ENCODE results near the gene AHSA1.
"Not testable (repeated sequence)": the region's sequence is repeated elsewhere in the genome, so short reads cannot be mapped to it uniquely, and the experiment has no call there.

Gene AHSA1
- total RNA-seq, result 70.9 to 166 (median 88.9) reads per million in 4 experiments

DNA sequence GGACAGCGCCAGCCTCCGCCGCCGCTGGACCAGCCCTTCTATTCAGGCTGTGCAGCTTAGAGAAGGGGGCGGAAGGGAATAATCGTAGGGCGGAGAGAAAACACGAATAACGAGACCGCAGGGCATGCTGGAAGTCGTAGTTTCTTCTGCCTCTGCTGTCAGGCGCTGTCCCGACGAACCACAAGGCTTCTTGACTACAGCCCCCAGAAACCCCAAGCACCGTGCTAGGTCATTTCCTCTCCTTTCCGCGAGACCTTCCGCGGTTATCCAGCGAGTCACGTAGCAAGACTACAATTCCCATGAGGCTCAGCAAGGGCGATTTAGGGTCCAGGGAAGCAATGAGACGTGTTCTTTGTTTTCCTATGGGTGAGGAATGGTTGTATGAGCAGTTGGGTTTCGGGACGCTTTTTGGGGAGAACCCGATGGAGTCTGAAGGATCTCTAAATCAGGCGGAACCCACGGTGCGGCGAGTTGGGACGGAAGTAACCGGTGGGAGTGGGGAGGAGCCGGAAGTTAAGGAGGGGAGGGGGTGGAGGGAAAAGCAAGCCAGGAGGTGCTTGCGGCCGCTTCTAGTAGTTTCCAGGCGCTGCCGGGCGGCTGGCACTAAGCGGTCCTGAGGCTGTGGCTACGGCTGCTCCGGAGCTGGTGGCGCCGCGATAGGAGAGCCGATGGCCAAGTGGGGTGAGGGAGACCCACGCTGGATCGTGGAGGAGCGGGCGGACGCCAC is at the start of gene AHSA1, which contains the start of gene VIPAS39:
AHSA1 (plus strand) TSS at position 572 of the 727 bp plus-strand sequence; CDS start at position 669, 97 bp downstream.
VIPAS39 (minus strand) TSS at position 80 of the 727 bp plus-strand sequence. CDS start 3,499 bp downstream, outside the sequence.
- peak; percentile 90 for DNase-seq

DNA sequence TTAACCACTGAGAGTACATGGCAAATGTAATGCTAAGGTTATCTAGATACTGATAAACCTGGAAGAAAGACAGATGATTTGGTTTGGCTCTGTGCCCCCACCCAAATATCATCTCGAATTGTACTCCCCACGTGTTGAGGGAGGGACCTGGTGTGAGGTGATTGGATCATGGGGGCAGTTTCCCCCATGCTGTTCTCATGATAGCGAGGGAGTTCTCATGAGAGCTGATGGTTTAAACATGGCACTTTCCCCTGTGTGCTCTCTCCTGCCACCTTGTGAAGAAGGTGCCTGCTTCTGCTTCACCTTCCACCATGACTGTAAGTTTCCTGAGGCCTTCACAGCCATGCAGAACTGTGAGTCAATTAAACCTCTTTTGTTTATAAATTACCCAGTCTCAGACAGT is 48.8 kb upstream of the AHSA1 start:
- DNase-seq, result no peak

DNA sequence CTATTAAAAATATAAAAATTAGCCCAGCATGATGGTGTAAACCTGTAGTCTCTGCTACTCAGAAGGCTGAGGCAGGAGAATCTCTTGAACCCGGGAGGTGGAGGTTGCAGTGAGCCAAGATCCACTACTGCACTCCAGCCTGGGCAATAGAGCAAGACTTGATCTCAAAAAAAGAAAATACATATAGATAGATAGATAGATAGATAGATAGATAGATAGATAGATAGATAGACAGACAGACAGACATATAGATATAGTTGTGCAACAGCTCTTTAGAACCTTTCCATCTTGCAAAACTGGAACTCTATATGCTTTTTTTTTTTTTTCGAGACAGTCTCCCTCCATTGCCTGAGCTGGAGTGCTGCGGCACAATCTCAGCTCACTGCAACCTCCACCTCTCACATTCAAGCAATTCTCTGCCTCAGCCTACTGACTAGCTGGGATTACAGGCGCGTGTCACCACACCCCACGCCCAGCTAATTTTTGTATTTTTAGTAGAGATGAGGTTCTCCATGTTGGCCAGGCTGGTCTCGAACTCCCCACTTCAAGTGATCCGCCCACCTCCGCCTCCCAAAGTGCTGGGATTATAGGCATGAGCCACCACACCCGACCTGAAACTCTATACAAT is 42.4 kb upstream of the AHSA1 start:
- DNase-seq, result not testable (repeated sequence)

DNA sequence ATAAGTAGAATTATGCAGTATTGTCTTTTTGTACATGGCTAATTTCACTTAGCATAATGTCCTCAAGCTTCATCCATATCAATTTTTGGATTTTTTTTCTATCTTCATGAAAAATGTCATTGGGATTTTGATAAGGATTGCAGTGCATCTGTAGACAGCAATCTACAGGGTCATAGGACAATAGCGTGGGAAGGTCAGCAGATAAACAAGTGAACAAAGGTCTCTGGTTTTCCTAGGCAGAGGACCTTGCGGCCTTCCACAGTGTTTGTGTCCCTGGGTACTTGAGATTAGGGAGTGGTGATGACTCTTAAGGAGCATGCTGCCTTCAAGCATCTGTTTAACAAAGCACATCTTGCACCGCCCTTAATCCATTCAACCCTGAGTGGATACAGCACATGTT is 41.8 kb upstream of the AHSA1 start:
- DNase-seq, result not testable (repeated sequence)

DNA sequence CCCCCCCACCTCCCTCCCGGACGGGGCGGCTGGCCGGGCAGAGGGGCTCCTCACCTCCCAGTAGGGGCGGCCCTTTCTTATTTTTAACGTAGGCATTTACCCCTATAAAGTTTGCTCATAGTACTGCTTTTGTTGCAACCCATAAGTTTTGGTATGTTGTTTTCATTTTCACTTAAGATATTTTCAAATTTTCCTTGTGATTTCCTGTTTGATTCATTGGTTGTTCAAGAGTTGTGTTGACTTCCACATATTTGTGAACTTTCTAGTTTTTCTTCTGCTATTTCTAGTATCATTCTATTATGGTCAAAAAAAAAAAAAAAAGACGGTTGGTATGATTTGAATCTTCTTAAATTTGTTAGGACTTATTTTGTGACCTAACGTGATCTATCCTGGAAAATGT is 41.1 kb upstream of the AHSA1 start:
- DNase-seq, result no peak

DNA sequence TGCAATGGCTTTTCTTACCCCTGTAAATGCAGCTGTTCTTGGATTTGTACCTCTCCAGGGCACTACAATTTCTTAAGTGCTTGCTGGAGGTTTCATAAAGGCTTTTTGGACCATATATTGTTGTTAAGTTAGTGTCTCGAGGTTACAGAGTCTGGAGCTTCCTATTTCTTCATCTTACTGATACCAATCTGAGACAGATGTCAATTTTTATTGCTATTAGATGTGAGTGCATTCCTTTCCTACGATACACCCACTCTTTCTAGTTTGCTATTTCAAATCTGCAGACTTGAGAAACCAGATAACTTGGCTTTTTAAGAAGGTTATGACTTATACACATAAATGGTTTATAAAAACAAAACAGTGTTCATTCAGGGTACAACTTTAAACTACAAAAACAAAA is 36.7 kb upstream of the AHSA1 start:
- no peak for DNase-seq

DNA sequence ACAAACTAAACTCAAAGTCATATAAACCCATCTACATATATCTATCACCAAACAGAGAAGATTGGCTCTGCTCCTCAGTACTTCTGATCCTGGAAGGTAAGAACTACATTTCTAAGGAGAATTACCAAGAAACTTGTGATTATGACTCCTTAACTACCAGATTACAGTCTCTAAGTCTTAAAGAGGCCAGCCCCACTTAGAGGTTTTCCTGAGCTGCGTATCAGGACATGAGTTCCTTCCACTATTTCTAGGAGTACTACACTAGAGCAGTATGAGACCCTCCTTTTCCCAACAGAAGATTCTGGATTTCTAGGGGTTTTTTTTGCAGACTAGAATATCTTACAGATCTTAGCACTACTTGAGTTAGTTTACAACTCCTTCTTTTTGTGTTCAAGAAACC is 34.5 kb upstream of the AHSA1 start, which contains the start of gene NOXRED1:
NOXRED1 (minus strand) TSS at position 101 of the 400 bp plus-strand sequence. CDS start 634 bp downstream, outside the sequence.
- no peak for DNase-seq

DNA sequence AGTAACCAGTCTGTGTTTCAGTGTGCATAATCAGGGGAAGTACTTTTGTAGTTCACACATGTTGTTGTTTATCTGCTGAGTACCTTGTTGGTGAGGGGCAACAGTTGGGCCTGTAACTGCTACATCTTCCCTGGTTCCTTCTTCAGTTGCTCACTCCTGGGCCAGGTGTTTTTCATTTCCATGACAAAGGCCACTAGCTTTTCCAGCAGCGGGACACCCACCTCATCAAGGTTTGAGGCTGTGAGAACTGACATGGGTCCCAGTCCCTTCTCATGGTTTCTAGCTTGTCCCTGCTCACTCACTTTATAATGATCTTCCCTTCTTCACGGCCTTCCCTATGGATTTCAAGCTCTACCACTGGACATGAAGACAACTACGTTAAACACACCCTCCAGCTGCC is 33.0 kb upstream of the AHSA1 start:
- no peak for DNase-seq

DNA sequence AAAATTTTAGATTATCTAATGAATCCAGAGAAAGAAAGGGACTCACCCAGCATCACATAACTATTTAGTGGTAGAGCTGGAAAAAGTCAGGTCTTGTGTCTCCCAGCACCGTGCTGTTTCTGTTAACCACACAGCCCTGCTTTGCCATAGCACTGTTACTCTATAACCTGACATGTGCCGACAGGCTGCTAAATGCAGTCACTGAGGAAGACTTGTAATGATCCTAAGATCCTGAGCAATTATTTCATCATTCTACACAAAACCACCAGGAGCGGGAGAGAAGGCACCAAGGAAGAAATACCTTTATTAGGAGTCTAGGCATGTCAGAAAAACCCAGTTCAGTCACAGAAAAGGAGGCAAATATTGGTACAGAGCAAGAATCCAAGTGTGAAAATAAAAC is 31.5 kb upstream of the AHSA1 start:
- no peak for DNase-seq

DNA sequence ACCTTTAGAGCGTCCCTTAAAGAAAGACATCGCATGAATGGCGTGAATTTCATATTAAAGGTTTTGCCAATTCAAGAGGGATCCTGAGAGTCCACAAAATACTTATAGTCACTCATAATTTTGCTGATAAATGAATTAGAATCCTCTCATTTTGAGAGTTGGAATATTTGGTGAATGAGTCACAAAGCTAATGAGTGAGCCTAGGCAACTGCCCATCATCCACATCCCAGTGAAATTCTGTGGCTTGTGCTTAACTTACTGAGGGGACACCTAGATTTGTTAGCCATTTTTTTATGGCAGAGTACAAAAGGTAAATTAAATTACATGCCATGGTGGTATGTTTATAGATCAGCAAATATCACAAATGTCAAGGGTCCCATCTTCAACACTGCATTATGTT is 21.9 kb upstream of the AHSA1 start:
- no peak for DNase-seq

DNA sequence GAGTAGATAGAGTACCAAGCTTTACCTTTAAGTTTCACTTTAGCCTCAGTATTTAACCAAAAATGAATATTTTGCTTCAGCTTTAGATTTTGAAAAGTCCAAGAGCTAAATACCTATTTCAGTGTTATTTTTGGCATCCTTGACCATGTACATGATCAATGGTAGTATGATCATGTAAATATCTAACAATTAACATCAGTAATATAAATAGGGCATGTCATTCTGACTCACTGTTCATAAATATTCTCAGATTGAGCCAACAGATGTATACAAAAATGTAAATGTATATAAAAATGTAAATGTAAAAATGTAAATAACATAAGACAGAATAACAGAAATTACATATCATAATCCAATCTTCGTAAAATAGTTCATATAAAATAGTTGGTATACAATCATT is 19.3 kb upstream of the AHSA1 start:
- no peak for DNase-seq

DNA sequence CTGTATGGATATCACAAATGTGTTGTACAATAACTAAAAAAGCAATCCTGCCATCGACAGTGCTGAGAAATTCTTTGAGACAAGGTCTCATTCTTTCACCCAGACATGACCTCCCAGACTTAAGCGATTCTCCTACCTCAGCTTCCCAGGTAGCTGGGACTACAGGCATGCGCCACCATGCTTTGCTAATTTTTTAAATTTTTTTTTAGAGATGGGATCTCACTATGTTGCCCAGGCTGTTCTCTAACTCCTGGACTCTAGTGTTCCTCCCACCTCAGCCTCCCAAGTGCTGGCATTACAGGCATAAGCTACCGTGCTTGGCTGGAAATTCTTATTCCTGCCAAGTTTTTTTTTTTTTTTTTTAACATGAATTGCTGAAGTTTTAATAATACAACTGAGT is 18.0 kb upstream of the AHSA1 start:
- DNase-seq, result no peak

DNA sequence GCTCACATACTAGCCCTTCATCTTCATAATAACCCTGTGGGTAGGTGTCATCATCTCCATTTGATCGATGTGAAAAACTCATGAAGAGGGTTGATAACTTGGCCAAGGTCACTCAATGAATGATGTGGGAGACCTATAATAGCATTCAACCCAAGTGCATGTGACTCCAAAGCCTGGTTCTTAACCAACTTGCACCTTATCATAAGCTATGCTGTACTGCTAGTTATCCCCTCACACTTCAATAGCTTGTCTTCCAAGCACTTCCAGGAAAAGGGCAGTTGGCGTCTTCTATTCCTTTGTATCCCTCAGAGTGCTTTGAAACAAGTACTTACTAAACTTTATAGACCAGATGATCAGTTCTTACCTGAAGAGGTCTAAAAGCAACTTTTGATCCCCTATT is 15.7 kb upstream of the AHSA1 start:
- no peak for DNase-seq

DNA sequence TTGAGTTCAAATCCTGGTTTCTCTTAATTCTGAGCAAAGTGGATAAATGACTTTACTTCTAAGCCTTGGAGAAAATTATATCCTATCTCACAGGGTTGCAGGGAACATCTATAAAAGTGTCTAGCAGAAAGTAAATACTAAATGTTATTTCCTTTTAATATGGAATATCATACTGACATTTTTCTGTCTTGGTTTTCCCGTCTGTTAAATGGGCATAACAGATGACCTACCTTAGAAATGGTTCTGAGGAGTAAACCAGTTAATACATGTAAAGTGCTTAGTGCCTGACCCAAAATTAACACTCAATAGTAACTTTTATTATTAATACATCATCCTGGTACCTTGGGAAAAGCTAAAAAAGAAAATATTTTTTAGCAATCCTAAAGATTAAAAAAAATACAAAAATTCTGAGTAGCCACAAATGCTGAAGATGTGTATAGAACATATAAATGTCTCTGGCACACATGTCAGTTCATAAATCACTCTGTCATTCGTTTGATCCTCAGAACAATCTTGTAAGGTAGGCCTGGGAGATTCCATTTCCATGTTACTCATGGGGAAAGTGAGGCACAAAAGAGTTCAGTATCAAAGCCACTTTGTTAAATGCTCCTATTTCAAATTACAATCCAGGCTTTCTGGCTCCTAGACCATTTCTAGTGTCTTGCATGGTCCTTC is 1.8 kb upstream of the AHSA1 start:
- no peak for DNase-seq

DNA sequence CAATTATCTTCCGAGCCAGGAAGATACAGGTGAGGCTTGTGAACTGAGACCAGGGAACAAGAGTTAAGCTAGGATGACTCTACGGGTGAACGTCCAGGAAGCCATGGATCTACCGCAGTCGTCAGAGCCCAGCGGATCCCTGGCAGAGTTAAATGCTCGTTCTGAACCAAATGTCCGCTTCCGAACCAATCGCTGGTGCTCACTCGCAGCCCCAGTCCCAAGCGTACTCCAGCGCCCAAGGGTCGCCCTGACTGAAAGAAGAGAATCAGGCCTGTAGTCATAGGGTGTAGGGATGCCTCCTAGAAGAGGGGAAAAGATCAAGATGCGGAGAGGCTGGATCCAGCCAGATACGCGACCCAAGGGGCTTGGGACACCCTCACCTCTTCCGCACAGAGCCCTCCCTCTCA is 775 bp upstream of the AHSA1 start:
- no peak for DNase-seq

DNA sequence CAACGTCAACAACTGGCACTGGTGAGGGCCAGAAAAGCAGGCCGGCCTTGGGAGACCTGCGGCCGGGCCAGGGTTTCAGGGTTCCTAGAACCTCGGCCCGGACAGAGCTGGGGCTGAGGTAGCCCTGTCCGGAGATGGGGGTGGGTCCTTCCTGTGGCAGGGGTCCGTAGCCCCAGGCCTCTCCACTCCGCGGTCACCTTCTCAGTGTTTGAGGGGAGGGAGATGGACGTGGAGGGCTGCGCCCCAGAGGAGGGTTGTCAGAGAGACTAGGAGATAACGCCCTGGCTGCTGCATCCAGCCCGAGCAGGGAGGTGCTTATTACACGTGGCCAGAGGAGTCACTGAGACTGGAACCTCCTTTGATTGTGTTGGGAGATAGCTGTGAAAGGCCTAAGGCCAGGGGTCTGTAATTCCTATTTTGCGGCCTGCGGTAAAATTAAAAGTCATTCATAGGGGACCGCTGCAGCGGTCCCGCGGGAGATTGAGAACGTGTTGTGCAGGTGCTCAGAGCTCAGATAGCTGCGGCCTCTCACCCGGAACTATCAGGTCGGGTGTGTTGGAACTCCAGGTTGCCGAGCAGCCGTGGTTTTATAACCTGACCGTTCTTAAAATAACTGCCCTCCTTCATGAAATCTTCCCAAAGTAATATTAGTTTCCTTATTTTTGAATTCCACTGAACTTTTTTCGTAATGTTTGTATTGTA is 507 bp downstream of the AHSA1 start:
- DNase-seq, result peak; percentile 8

DNA sequence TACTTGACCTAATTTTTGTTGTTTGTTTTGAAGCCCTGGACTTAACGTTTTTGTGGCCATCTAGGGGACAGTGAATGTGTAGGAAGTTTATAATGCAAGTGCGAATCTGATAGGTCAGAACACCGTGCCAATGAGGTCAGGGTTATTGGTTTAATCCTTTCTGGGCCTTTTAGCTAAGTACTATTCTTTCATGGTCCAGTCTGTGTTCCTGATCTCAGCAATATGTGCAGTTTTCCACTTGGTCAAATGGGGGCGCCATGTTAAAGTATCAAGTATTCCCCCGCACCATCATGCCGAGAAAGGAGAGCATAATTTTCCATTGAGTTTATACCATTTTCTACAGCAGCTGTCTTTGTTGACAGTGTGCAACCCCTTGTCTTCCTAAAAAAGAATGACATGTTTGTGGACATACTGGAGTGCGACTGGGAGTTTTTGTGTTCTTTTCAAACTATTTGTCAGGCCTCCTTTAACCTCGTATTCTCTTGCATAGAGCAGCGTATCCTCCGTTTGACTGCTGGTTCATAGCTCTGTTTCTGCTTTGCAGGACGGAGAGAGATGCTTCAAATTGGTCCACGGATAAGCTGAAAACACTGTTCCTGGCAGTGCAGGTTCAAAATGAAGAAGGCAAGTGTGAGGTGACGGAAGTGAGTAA is 1.3 kb downstream of the AHSA1 start:
- peak; percentile 38 for DNase-seq

DNA sequence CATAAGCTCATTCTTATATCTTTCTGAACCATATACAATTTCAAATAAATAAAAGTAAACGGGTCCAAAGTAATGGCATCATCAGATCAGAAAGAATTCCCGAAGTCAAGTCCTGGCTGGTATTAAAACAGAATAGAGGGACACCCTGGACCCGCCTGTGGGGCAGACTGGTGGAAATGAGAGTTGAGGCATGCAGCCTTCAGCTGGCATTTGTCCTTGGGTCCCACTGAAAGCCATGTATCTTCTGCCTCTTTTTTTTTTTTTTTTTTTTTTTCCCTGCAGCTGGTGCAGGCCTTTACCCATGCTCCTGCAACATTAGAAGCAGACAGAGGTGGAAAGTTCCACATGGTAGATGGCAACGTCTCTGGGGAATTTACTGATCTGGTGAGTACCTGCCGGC is 9.9 kb downstream of the AHSA1 start:
- DNase-seq, result no peak

DNA sequence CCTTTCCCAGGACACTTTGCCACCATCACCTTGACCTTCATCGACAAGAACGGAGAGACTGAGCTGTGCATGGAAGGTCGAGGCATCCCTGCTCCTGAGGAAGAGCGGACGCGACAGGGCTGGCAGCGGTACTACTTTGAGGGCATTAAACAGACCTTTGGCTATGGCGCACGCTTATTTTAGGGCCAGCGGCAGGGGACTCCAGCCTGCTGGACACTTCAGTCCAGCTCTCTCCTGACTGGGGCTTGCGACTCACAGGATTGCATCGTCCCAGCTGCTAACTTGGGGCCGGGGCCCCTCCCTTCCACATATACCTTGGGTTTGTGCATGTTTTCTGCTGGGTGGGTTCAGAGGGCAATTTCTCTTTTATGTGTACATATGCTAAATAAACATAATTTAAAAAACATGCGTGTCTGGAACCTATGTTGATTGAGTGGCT is 11.2 kb downstream of the AHSA1 start:
- DNase-seq, result no peak

DNA sequence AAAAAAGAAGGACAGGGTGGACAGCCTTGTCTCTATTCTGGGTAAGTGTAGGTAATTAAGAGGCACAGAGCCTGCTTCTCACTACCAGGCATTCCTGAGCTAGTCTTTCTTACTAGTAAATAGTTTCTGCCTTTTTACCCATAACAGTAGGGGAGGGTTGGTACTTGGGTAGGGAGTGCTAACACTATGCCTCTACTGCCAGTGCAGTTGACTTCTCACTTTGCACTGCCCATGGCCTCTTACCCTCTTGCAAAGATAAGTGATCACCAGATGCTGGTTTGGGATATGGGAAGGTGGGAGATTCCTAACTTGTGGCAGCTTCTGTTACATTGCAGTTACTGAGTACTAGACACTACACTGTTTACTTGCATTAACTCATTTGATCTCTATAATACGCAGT is 11.6 kb downstream of the AHSA1 start:
- DNase-seq, result no peak

DNA sequence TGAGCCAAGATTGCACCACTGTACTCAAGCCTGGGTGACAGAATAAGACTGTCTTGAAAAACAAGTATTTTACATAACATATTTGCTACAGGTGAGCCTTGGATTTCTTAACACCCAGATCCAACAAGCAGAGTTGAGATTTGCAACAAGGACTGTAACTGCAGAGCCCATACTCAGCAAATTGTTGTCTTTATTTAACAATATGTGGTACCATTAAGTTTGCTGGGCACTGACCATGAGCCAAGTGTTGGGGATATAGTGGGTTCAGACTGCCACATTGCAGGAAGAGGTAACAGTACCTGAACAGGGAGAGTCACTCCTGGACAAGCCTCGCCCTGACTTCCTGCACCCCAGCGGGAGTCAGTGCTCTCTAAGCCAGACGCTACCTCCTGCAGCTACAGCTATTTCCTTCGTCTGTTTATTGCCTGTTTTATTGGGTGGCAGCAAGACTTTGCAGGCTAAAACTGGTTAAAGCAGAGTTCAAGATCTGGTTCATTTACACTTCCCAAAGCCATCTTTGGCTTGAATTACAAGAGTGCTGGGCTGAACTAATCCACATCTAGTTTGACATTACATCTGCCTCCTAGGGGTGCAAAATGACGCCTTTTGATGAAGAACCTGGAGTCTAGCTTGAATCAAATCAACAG is 12.5 kb downstream of the AHSA1 start:
- DNase-seq, result no peak

DNA sequence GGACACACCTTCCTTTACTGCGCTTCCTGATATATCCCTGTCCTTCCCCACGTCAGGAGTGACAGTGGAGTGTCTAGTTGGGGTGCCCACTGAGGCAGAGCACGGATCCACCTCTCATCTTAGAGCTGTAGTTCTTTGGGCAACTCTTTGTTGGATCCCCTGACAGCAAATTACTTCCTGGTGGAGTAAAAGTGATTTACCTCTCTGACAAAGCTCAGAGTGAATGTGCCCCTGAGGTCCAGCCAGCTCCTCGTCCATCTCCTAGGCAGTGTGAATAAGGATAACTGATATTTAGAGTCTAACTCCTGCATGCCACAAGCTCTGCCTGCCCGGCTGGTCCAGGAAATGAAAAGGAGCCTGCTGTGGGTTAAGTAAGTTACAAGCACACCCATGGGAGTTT is 16.0 kb downstream of the AHSA1 start:
- no peak for DNase-seq
